Medulla oblongata (tissue), 1 donor: ENCODE measurements around the gene MVB12B.
"Not testable (repeated sequence)": the region's sequence is repeated elsewhere in the genome, so short reads cannot be mapped to it uniquely, and the experiment has no call there.

ENCODE experiments used
- DNase-seq: peaks from one replicate; pipeline ENCODE4 v3.0.0-alpha.2; 2015; ENCODE audit errors: extremely low spot score

MVB12B gene

DNA sequence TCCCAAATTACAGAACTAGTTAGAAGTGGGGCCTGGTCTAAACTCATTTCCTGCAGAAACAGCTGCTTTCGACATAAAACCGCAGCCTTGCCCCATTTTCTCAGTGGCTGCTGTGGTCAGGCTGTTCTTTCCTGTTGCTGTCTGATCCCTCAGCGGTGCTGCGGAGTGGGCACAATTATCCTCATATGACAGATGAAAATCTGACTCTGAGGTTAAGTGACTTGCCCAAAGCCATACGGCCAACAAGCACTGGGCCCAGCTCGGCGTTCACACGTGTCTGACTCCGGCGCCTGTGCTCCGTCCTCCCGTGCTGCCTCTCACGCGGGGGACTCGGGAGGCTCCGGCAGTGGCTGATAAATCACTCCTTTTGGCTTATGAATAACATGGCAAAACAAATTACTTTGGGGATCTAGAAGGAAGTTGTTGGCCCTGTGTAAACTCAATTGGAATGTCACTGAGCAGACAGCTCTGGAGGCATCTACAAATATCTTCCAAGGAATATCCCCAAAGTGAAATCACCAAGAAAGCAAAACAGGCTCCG, 144.5 kb downstream of the MVB12B start:
- peak; percentile 78 for DNase-seq

DNA sequence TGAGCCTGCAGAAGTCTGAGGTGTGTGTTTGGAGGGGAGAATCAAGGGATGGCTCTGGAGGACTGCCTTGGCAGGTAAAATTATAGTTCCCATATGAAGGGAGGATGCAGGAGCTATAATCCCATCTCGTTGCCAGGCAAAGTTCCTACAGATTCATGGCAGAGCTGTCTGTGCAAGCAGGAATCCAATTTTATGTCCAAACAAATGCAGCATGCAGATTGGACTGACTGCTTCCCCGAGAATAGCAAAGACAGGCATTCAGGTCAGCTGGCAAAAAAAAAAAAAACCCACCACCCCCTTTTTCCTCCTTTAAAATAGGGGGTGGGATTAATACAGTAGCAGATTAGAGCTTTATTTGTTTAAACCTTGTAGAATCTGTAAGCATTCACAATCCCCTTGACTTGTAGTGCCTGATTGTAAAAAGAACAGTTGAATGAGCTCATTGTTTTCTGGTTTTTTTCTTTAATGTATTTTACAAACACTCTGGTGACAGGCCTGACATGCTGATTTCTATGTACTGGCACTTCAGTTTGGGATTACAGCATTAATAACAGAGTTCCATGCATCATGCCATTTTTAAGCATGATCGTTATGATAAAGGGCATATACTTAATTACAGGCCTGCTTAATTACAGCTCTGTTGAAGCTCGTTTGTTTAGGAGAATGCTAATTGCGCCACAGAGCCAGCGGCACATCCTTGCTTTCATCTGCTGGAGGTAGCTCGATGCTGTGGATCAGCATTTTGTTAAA, 145.7 kb downstream of the MVB12B start:
- DNase-seq: peak; percentile 64

DNA sequence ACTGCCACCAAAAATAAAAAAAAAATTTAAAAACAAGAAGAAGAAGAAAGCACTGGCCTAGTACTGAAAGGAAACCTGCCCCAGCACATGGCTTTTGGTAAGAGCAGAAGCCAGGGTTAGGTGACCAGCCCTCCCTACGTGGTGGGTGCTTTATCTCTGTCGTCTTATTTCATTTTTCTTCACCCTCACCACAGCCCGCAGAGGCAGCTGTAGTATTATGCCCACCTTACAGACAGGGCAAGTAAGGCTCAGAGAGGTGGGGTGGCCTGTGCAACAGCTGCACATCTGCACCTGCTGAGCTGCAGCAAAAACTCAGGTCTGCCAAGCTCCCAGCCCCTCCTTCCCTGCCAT, 146.3 kb downstream of the MVB12B start:
- no peak for DNase-seq

DNA sequence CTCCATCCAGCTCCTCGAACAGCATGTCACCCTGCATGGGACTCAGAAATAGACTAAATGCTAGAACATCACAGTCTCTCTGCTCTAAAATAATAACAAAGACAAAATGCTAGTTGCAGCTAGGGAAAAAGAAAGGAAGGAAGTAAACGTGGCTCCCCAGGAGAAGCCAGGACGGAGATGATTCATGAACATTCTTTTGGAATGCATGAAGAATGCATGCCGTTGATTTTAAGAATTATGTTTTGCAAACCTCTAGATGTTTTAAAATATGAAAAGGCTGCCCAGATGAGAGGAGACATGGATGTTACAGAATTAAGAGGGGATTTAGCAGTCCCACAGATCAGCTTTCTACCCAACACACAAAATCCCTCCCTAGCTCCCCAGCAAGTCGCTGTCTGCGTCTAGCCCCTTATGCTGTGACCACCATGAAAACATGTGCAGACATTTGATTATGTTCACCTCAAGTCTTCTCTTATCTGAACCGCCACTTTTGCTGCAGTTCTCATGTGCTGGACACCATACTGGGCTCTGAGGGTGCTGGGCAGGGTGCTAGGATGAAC, 147.7 kb downstream of the MVB12B start:
- no peak for DNase-seq

DNA sequence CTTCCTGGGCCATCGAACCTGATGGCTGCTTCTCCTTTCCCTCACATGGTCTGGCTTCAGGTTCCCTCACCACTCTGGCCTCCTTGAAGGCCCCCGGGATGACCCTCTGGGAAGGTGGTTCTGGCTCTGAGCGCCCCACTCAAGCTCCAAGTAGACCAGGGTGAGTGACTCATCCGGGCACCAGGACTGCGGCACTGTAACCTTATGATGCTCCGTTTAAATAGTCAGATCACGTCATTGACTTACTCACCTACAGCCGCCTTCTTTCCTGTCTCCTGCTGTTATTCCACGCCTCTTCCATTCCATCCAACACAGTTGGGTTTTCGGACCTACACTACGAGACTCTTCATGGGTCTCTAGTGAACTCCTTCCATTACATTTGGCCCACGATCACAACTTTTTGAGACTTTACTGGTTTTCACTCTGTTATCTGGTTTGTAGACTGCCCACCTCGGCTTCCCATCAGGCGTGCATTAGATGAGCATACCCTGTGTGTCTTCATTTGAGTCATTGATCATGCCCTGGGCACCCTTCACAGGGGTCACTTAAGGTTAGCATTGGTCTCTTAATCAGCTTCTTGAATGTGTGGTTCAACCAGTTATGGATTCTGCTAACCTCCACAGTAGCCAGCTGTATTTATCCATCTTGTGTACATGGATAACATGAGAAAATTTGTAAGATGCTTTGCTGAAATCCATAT, 148.3 kb downstream of the MVB12B start:
- DNase-seq: no peak

DNA sequence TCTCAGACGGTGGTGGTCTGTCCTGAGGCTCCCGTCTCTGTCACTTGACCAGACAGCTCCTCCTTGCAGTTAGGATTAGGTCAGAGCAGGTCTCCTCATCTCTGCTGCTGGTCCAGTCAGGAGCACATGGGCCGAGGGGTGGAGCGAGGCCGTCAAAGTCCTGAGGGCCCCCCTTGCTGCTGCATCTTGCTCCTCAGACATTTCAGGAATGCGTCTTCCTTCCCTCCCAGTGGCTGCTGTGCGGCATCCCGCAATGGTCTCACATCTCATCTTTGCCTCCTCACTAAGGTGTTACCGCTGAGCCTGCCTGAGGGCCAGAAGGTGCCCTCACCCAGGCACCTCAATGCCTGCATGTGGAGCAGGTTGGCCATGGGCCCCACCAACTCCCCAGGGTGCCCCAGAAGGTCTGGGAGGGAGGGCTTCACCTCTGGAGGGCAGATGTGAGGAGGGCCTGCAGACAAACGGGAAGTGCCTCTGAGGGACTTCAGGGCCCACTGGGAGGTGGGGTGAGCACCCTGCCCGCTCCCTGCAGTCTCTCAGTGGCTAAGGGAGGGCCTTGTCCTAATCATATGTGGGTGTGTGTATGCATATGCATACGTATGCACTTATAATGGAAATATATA, 149.4 kb downstream of the MVB12B start:
- DNase-seq: no peak

DNA sequence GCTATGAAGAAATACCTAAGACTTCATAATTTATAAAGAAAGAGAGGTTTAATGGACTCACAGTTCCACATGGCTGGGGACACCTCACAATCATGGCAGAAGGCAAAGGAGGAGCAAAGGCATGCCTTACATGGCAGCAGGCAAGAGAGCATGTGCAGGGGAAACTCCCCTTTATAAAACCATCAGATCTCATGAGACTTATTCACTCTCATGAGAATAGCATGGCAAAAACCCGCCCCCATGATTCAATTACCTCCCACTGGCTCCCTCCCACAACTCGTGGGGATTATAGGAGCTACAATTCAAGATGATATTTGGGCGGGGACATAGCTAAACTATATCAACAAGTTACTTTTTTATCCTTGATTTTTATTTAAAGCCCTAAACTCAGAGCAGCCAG, 150.8 kb downstream of the MVB12B start:
- not testable (repeated sequence) for DNase-seq

DNA sequence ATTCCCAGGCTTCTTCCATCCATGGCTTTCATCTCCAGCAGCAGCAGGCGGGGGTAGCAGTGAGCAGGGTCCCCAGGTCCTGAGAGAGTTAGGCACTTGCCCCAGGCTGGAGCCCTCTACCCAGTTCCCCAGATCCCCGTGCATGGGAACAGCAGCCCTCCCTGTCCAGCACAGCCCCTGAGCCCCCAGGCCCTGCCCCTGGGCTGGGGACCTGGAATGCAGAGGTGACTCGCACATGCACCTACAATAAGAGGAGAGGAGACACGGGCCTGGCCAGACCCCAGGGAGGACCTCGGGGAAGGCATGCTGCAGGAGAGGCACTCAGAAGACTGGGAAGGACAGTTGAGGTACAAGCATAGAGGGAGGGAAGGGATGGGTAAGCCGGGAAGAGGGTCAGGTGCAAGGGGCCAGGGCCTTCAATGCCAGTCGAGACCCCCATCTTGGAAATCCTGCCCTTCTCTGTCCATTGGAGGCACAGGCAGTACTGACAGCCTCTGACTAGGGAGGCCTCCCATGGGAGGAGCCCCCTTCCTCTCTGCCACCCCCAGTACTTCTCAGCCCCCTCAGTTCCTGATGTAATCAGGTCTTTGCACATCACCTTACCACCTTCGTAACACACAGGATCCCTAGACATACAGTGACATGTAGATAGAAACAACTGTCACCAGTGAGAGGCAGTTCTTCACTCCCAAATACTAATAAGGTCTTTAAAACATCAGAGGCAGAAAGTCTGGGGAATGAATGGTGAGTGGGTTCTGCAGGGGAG, 151.8 kb downstream of the MVB12B start:
- no peak for DNase-seq

DNA sequence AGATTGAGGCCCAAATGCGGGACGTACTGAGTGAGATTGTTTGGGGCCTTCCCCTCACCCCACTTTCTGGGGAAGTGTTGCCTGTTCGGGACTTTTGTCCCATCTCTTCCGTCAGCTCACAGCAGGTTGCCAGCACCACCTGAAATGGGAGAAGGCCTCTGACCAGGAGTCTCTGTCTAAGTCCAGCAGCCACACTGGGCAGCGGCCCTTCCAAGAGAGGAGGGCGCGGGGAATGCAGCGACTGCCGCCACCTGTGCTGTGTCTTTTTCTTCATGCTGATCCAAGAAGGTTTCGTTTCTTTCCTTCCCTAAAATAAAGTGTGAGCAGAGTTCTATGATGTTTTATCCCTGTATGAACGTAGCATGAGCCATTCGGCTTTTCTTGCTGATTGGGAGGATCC, 152.9 kb downstream of the MVB12B start:
- DNase-seq: no peak

DNA sequence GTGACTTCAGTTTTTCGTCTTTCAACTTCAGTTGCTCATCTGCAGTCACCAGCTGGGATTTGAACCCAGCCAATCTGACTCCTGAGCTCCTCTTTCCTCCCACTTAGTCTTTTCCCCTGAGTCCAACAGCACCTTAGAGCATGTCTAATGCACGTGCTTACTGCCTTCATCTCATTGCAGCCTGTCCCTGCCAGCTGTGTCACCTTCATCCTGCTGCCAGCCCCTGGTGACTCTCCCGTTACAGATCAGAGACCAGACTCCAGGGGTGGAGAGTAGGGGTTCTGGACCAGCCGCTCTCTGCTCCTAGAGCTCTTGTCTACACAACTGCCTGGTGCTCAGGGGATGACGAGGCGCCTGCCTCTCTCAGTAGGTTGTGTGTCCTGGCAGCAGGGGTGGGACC, 154.2 kb downstream of the MVB12B start:
- DNase-seq: no peak

DNA sequence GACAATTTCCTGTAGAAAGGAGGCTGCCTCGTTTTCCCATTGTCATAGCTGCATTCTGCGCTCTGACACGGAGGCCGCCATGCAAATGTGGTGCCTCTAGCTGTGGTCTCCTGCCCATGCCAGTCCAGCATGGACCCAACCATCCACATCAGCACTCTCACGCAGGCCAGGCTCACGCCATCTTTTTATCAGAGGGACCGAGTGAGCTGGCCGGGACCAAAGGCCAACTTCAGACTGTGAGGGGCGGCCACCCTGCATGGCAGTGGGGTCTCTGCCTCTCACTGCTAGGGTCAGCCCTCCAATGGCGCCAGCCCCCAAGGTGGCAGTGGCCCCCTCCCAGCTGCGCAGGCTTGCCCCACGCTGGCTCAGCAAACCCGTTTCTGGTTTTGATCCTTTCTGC, 155.2 kb downstream of the MVB12B start:
- no peak for DNase-seq

DNA sequence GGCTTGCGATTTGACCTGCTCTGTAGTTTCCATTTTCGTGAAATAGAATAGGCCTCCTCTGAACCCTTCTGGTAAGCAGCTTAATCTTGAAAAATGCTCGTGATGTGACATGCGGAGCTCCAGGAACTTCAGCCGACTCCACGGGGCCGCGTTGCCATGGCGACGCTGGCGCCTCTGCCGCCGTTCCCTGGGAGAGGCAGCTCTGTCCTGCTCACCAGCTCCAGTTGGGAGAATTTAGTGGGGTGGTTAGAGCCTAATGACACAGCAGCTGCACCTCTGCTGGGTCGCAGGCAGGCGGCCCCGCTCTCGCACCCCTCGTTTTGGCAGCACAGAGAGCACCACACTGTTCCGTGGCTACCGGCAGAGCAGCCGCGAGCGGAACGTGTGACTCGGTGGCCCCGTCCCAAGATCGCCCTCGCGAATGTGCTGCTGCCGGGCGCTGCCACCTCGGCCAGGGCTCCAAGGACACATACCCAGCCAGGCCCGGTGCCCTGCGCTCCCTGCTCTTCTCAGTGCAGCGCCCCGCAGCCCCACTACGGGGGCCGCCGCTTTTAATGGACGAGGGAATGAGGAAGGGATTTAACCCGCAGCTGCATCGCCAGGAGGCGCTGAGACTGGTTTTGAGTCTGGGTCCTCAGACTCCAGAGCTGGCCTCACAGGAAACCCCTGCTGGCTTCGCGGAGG, 155.9 kb downstream of the MVB12B start:
- DNase-seq: peak; percentile 77

DNA sequence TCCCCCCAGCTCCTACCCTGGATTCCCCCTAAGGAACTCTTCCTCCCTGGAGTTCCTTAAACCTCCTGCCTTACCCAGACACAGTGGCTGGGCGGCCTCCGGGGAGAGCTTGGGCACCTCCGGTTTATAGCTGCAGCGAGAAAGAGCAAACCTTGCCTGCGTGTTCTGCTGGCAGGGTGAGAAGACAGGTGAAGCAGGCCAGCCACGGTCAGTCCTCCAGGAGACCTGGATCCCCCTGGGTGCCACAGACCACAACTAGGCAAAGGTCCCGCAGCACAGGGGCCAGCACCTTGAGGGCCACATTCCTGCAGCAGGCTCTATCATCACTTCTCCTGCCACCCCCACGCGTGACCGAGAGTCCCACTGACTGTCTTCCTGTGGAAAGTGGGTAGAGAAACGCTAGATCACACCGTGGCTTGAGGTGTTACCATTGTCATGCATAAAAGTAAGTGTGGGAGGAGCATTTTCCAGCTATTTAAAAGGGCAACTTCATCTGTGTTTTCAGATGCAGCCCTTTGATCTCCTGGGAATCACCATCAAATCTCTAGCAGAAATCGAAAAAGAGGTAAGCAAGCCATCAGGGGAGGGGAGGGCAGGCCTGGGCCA, 156.9 kb downstream of the MVB12B start:
- no peak for DNase-seq

DNA sequence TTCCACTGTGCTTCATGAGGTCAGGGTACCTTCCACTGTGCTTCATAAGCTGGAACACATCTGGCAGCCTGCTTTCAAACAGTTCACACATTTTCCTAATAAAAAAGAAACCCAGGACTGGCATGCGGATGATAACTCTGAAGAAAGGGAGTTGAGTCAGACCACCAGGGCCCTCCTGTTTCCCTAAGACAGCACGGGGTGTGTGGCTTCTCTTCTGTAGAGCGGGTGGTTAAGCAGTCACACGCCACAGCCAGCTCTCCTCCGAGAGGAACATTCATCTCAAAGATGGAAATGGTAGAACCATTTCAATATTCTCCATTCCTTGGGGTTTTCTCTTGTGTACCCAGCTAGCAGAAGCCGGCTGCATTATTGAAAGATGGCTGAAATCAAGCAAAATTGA, 159.0 kb downstream of the MVB12B start:
- no peak for DNase-seq

DNA sequence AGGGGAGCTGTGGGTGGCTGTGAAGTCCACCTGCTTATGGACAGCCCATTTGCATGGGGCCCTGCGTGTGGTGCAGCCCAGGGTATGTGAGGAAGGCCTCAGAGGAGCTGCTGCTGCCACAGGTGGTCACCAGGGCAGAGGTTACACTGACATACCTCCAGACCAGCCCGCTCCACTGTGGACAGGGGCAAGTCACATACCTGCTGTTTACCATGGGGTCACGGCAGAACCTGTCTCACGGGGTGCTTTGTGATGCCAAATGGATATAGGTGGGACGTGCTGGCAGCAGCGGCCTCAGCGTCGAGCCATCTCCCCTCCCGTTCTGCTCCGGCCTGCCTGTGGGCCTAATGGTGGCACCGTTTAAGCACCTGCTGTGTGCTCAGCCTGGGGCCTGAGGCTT, 159.6 kb downstream of the MVB12B start:
- no peak for DNase-seq

DNA sequence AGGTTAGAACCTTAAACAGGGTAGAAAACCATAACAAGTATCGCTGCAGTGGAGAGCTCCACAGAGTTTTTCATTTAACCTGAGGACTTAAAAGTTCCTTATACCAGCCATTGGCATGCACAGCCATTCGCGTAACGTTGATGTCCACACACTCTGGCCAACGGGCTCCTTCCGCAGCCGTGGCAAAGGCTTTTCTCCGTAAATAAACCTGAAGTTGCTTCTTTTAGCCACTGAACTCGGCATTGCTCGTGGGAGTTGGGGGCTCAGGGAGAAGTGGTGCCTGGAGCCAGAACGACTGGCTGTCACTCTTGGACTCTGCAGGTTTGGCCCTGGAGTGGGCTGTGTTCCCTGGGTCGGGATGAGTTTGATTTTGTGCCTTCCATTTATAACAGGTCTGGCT, 161.2 kb downstream of the MVB12B start:
- DNase-seq: no peak

DNA sequence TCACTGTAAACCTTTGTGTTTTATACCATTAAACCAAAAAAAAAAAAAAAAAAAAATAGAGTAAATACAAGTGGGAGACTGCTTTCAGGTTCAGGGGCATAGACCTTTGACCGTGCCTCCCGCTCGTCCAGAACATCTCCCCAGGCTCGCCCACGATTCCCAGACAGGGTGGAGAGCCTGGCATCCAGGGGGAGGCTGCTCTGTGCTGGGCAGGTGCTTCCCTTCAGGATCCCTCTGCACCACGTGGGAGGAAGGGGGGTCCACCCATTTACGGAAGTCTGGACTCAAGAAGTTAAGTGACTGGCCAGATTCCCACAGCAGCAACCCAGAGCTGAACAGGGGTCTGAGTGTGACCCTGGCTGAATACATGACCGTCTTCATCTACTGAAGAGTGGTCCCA, 161.7 kb downstream of the MVB12B start:
- DNase-seq: no peak

DNA sequence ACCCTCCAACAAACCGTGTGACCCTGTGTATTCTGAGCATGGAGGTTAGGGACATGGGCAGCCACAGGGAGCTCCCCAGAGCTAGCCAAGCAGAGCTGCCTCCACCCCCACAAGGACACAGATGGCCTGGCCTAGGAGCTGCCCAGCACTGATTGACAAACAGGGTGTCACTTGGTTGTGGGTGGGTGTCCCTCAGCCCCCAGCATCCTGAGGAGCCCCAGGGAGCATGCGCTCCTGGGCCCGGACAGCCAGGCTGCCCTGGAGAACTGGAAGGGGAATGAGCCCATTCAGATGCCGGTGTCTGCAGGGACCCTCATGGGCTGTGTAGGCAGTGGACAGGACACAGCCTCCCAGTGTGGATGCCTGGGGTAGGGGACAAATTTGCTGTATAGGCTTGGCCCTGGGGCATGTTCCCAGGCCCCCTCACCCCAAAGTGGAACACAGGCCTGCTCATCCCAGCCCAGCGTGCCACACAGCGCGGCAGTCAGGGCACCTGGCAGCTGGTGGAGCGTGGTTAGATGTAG, 162.3 kb downstream of the MVB12B start:
- DNase-seq: no peak

DNA sequence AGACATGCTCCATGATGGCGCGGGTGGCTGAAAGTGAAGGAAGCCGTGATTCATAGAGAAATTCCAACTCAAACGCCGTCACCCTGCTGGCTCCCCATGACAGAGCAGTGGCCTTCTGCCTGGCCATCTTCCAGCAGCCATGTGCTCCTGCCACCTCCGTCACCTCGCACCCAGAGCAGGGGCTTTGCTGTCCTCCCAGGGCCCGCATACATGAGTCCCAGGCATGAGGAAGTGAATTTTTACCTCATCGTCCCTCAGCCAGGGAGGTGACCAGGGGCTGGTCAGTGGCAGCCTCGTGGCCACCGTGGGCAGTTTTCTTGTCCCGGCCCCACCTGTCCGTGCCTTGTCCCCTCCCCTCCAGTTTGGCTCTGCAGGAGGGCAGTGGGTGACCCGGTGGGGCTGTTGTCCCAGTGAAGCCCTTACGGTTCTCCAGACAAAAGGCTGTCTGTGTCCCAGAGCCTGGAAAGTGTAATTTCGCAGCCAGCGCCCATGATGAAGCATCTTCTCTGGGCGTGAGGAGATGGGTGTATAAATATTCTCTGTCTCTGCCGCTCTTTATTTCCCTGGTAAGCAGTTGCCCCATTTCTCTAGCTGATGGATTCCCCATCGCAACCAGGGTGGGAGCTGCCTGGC, 163.1 kb downstream of the MVB12B start:
- no peak for DNase-seq

DNA sequence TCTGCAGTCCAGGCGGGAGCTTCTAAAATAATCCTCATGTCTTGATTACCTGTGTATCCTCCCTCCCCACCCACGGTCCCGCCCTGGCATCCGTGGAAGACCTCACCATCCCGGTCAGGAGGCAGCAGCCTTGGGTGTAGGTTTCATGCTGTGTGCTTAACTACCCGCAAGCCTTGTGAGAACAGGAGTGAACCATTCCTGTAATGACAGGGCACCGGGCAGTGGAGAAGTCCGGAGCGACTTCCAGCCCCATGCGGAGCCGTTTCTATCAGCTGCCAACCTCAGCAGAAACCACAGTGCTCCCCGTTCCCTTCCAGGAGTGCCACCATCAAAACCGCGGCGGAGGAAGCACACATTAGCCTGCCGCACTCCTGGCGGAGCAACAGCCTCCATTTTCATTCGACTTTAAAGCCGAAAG, 163.6 kb downstream of the MVB12B start:
- no peak for DNase-seq
